T47D (cell line): ENCODE data around the gene CDKL1.
"Not testable (repeated sequence)": the region's sequence is repeated elsewhere in the genome, so short reads cannot be mapped to it uniquely, and the experiment has no call there.

ENCODE experiments used
- DNase-seq, 2 experiments: peaks; one replicate each; pipeline versions ENCODE4 v3.0.0 to v3.0.0-alpha.2; 2011 to 2012; ENCODE audit warnings: low read depth in 1 of 2, low spot score in 1 of 2
- JUND ChIP-seq: IDR thresholded peaks from 2 replicates; pipeline ENCODE4 v1.6.1; 2012; ENCODE audit warnings: low read depth
- in situ Hi-C: cut with HindIII; loops from 2 replicates; pipeline ENCODE4 v1.10.0; 2016; ENCODE audit warnings: low sequenced_read_pairs, low pct_unique_long_range_greater_than_20kb

CDKL1 gene

GRCh38 chr14:50380455-50380854 is 16.2 kb downstream of the CDKL1 start:
- TF ChIP-seq JUND = no peak
- in situ Hi-C loops = no loop called here
- DNase-seq = no peak

- no peak for DNase-seq
- in situ Hi-C loops = no loop called here
- TF ChIP-seq JUND = no peak
Observed at GRCh38 chr14:50379563-50379962, 17.1 kb downstream of the CDKL1 start.

- no peak for TF ChIP-seq JUND
- in situ Hi-C loops = no loop called here
- DNase-seq = no peak
Observed at GRCh38 chr14:50377550-50378085, 19.1 kb downstream of the CDKL1 start.

- no peak for DNase-seq
- in situ Hi-C loops = no loop called here
- no peak for TF ChIP-seq JUND
Observed at GRCh38 chr14:50375760-50376159, 20.9 kb downstream of the CDKL1 start.

GRCh38 chr14:50373959-50374358 is 22.7 kb downstream of the CDKL1 start:
- no peak for TF ChIP-seq JUND
- in situ Hi-C loops = no loop called here
- no peak for DNase-seq

- in situ Hi-C loops = no loop called here
- DNase-seq = no peak
- no peak for TF ChIP-seq JUND
Observed at GRCh38 chr14:50371546-50371945, 25.1 kb downstream of the CDKL1 start.

GRCh38 chr14:50366589-50366988 is 30.1 kb downstream of the CDKL1 start:
- TF ChIP-seq JUND = no peak
- DNase-seq = no peak
- in situ Hi-C loops = no loop called here

GRCh38 chr14:50366115-50366514 is 30.6 kb downstream of the CDKL1 start:
- in situ Hi-C loops = no loop called here
- no peak for TF ChIP-seq JUND
- no peak for DNase-seq

- in situ Hi-C loops = not testable (repeated sequence)
Observed at GRCh38 chr14:50365572-50365971, 31.1 kb downstream of the CDKL1 start.

GRCh38 chr14:50364792-50365191 is 31.9 kb downstream of the CDKL1 start:
- TF ChIP-seq JUND = no peak
- no peak for DNase-seq
- in situ Hi-C loops = no loop called here

More at GRCh38 chr14:50365572-50365971, 31.1 kb downstream of the CDKL1 start:
- not testable (repeated sequence) for DNase-seq

- in situ Hi-C loops = no loop called here
- DNase-seq = no peak
- no peak for TF ChIP-seq JUND
Observed at GRCh38 chr14:50363714-50364111, 33.0 kb downstream of the CDKL1 start.

GRCh38 chr14:50362764-50363713 is 33.6 kb downstream of the CDKL1 start:
- no peak for DNase-seq
- in situ Hi-C loops = no loop called here
- TF ChIP-seq JUND = no peak

- DNase-seq, in situ Hi-C loops: not testable (repeated sequence)
Observed at GRCh38 chr14:50361473-50362403, 34.9 kb downstream of the CDKL1 start.
